H1 (cell line): ENCODE measurements around the gene WASL. TPM values are rescaled to one million over a fixed set of nuclear protein-coding genes. Genes with fewer than 3 reads are reported as not detected.

Experiments used
- CTCF ChIA-PET: fragments of 300-600 bp; sonication (Branson Sonifier 250); formaldehyde crosslinking; loops from one replicate; lab custom pipeline; 2021; ENCODE audit not compliant: partially characterized antibody; lab: Charles Lee
- POLR2A ChIA-PET: fragments of 300-600 bp; sonication (Branson Sonifier 250); formaldehyde crosslinking; loops from one replicate; lab custom pipeline; 2021; ENCODE audit warnings: inconsistent platforms; ENCODE audit not compliant: partially characterized antibody; lab: Charles Lee
- DNase-seq, 2 experiments: peaks; one replicate each; pipeline versions ENCODE4 v3.0.0 to v3.0.0-alpha.2; 2010 to 2022; ENCODE audit warnings: low spot score in 2 of 2, low read depth in 1 of 2, mixed read lengths in 1 of 2
- FAIRE-seq: peaks from 2 replicates; lab custom pipeline; 2011; peaks lifted over from hg19 to GRCh38; lab: Jason Lieb, UNC
- H2AFZ ChIP-seq: 2 replicates; pipeline ENCODE4 v1.8.1; 2012; ENCODE audit warnings: low read length, inconsistent platforms
- H2AK5ac ChIP-seq: 2 replicates; pipeline ENCODE4 v1.6.1; 2013; ENCODE audit warnings: low read depth, low read length
- H2BK120ac ChIP-seq: replicated peaks from 2 replicates; pipeline ENCODE3; 2013; ENCODE audit warnings: low read depth, low read length, inconsistent platforms
- H2BK12ac ChIP-seq: 2 replicates; pipeline ENCODE4 v1.6.1; 2013; ENCODE audit warnings: low read depth, low read length
- H2BK15ac ChIP-seq: 2 replicates; pipeline ENCODE4 v1.6.1; 2013; ENCODE audit warnings: low read length
- H2BK20ac ChIP-seq: 2 replicates; pipeline ENCODE4 v1.6.1; 2013; ENCODE audit warnings: low read length
- H2BK5ac ChIP-seq: 2 replicates; pipeline ENCODE4 v1.6.1; 2013; ENCODE audit warnings: low read depth, low read length
- H3K14ac ChIP-seq: 2 replicates; pipeline ENCODE4 v1.6.1; 2013; ENCODE audit warnings: inconsistent platforms; ENCODE audit not compliant: insufficient read length
- H3K18ac ChIP-seq: 2 replicates; pipeline ENCODE4 v1.6.1; 2013; ENCODE audit warnings: low read length; ENCODE audit errors: extremely low read depth
- H3K23ac ChIP-seq: 2 replicates; pipeline ENCODE4 v1.6.1; 2013; ENCODE audit warnings: inconsistent platforms; ENCODE audit not compliant: insufficient read length
- H3K23me2 ChIP-seq: 2 replicates; pipeline ENCODE4 v1.6.1; 2013; ENCODE audit warnings: low read depth, low read length
- H3K27ac ChIP-seq: 2 replicates; pipeline ENCODE4 v1.6.1; 2011; ENCODE audit warnings: low read depth, low read length, inconsistent platforms
- H3K27me3 ChIP-seq, 4 experiments: replicated peaks in 1 of 4; 1 replicate in 1 of 4; 2 replicates in 3 of 4; pipeline versions ENCODE4 v1.6.1 to v1.8.1; 2011 to 2013; ENCODE audit warnings: low read length in 3 of 4, mild to moderate bottlenecking in 3 of 4, inconsistent platforms in 2 of 4, mixed read lengths in 2 of 4, moderate library complexity in 1 of 4; ENCODE audit not compliant: control insufficient read depth in 3 of 4, insufficient read depth in 3 of 4; ENCODE audit errors: extremely low read depth in 1 of 4
- H3K36me3 ChIP-seq, 4 experiments: 2 replicates each; pipeline versions ENCODE4 v1.6.1 to v1.8.1; 2011 to 2013; ENCODE audit warnings: mild to moderate bottlenecking in 4 of 4, low read length in 3 of 4, moderate library complexity in 2 of 4, control low read depth in 1 of 4, inconsistent platforms in 1 of 4; ENCODE audit not compliant: insufficient read depth in 4 of 4, control insufficient read depth in 2 of 4
- H3K4ac ChIP-seq: replicated peaks from 2 replicates; pipeline ENCODE3; 2013; ENCODE audit warnings: low read length, low read depth, mixed read lengths, inconsistent platforms; ENCODE audit not compliant: insufficient read length
- H3K4me1 ChIP-seq, 4 experiments: replicated peaks in 1 of 4; 1 replicate in 1 of 4; 2 replicates in 3 of 4; pipeline versions ENCODE4 v1.6.1 to v1.8.1; 2011 to 2013; ENCODE audit warnings: low read length in 3 of 4, inconsistent platforms in 2 of 4, mixed read lengths in 1 of 4; ENCODE audit not compliant: insufficient read depth in 4 of 4, control insufficient read depth in 3 of 4
- H3K4me2 ChIP-seq, 2 experiments: 2 replicates each; pipeline versions ENCODE4 v1.6.1 to v1.8.1; 2011 to 2013; ENCODE audit warnings: low read depth in 2 of 2, low read length in 2 of 2, control low read depth in 1 of 2, inconsistent platforms in 1 of 2, mild to moderate bottlenecking in 1 of 2; ENCODE audit not compliant: insufficient read depth in 1 of 2
- H3K4me3 ChIP-seq, 4 experiments: fragments of 200-600, 300-600 bp in 1 of 4; sonication (generic), shearing (Covaris generic), sonication (Bioruptor Twin) in 1 of 4; 2 replicates each; pipeline versions ENCODE4 v1.5.1 to v1.8.1; 2011 to 2016; ENCODE audit warnings: low read length in 4 of 4, low read depth in 3 of 4, control low read depth in 2 of 4, inconsistent platforms in 2 of 4, mild to moderate bottlenecking in 2 of 4, mixed read lengths in 1 of 4, moderate library complexity in 1 of 4; ENCODE audit not compliant: insufficient read depth in 2 of 4; ENCODE audit errors: extremely low read depth in 1 of 4
- H3K56ac ChIP-seq: replicated peaks from 2 replicates; pipeline ENCODE3; 2013; ENCODE audit warnings: low read depth, mild to moderate bottlenecking, mixed read lengths, low read length, inconsistent platforms; ENCODE audit not compliant: insufficient read length
- H3K79me1 ChIP-seq: 2 replicates; pipeline ENCODE4 v1.6.1; 2013; ENCODE audit warnings: low read depth, low read length, control low read depth
- H3K79me2 ChIP-seq, 2 experiments: 2 replicates each; pipeline versions ENCODE4 v1.6.1 to v1.8.1; 2012 to 2013; ENCODE audit warnings: low read length in 2 of 2, mild to moderate bottlenecking in 2 of 2, inconsistent platforms in 1 of 2; ENCODE audit not compliant: insufficient read depth in 2 of 2, control insufficient read depth in 1 of 2
- H3K9ac ChIP-seq, 4 experiments: replicated peaks in 1 of 4; 1 replicate in 1 of 4; 2 replicates in 3 of 4; pipeline versions ENCODE4 v1.6.1 to v1.8.1; 2011 to 2013; ENCODE audit warnings: low read depth in 3 of 4, low read length in 3 of 4, control low read depth in 2 of 4, mild to moderate bottlenecking in 2 of 4, moderate library complexity in 2 of 4, inconsistent platforms in 1 of 4; ENCODE audit errors: extremely low read depth in 1 of 4
- H3K9me3 ChIP-seq, 2 experiments: 2 replicates each; pipeline versions ENCODE4 v1.6.1 to v1.8.1; 2012 to 2013; ENCODE audit warnings: mild to moderate bottlenecking in 2 of 2, moderate library complexity in 2 of 2, control low read depth in 1 of 2, inconsistent platforms in 1 of 2, low read depth in 1 of 2, low read length in 1 of 2, mixed read lengths in 1 of 2; ENCODE audit not compliant: insufficient read depth in 2 of 2
- H4K20me1 ChIP-seq, 2 experiments: replicated peaks in 1 of 2; 2 replicates each; pipeline versions ENCODE3 to v1.8.1; 2011 to 2013; ENCODE audit warnings: inconsistent platforms in 2 of 2, low read length in 2 of 2, mild to moderate bottlenecking in 1 of 2; ENCODE audit not compliant: insufficient read depth in 2 of 2, control insufficient read depth in 1 of 2
- H4K5ac ChIP-seq: 2 replicates; pipeline ENCODE4 v1.6.1; 2013; ENCODE audit warnings: low read length, low read depth, mixed read lengths, inconsistent platforms; ENCODE audit not compliant: insufficient read length
- H4K8ac ChIP-seq: 2 replicates; pipeline ENCODE4 v1.8.0; 2013; ENCODE audit warnings: mild to moderate bottlenecking, moderate library complexity, low read length, inconsistent platforms; ENCODE audit not compliant: insufficient read depth; ENCODE audit errors: extremely low read depth
- H4K91ac ChIP-seq: replicated peaks from 2 replicates; pipeline ENCODE3; 2013; ENCODE audit warnings: low read length, mixed read lengths, inconsistent platforms; ENCODE audit not compliant: insufficient read length
- RAD21 ChIP-seq, 2 experiments: IDR thresholded peaks in 1 of 2; conservative IDR thresholded peaks in 1 of 2; 2 replicates each; pipeline ENCODE4 v1.6.1; 2011; ENCODE audit warnings: low read depth in 2 of 2, low read length in 2 of 2, improper control_type of control experiment in 1 of 2, inconsistent platforms in 1 of 2, mild to moderate bottlenecking in 1 of 2, moderate library complexity in 1 of 2
- SIN3A ChIP-seq, 2 experiments: IDR thresholded peaks in 1 of 2; conservative IDR thresholded peaks in 1 of 2; 2 replicates each; pipeline ENCODE4 v1.6.1; 2011 to 2012; ENCODE audit warnings: low read length in 2 of 2, improper control_type of control experiment in 1 of 2, low read depth in 1 of 2, mild to moderate bottlenecking in 1 of 2
- WGBS, 2 experiments: shearing (Covaris generic) in 1 of 2; methylation state at CpG; one replicate each; pipeline versions ENCODE4 v1.1.6 to v1.1.7; 2013 to 2015; ENCODE audit warnings: low lambda C conversion rate in 2 of 2, mixed read lengths in 2 of 2, inconsistent platforms in 1 of 2, low coverage in 1 of 2, missing lambda C conversion rate in 1 of 2; ENCODE audit not compliant: insufficient replicate concordance in 2 of 2, insufficient coverage in 1 of 2, insufficient read length in 1 of 2; ENCODE audit errors: extremely low coverage in 1 of 2, missing lambda C conversion rate in 1 of 2; 5-methylcytosine and 5-hydroxymethylcytosine counted together
- polyA plus RNA-seq, 7 experiments: library from polyadenylated mRNA; depleted of rRNA in 3 of 7; stranded (reverse) in 5 of 7; unstranded in 2 of 7; fragments of >200 nt in 5 of 7; fragments of 200-250 nt in 2 of 7; gene quantifications; 1 replicate in 5 of 7; 2 replicates in 1 of 7; 4 replicates in 1 of 7; pipeline versions ENCODE4 v1.2.1 to v1.2.3, GENCODE V29; 2011 to 2013; ENCODE audit warnings: missing spikeins in 2 of 7, mixed read lengths in 2 of 7
- total RNA-seq: library from RNA; stranded (reverse); fragmentation: NEBNext Ultra II Directional; extraction: Animal tissue kit (Norgen Biotek cat#: 25700); gene quantifications from 2 replicates; pipeline ENCODE4 v1.2.1, GENCODE V29; 2021

The WASL gene
- total and polyA plus RNA-seq, 2 of the 8 experiments (the other 6 are each of a cell fraction or from before 2014, with no cell fraction given) = 7.7 to 38.9 TPM

DNA sequence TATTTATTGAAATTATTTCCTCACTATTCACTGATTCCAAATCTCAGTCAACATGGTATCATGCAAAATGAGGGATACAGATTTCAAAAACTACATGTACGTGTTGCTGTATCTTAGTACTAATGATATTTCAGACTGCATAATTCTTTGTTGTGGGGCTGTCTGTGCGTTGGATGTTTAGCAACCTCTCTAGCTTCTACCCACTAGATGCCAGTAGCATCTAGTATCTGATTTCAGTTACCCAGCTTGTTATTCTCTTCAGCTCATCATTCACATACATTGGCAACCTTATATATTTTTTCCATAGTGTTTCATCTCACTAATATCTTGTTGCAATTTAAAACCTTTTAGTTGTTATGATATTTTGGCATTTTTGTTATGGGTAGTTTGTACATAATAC is 22.5 kb upstream of the WASL start:
- Histone ChIP-seq H4K5ac (no peak overlapping the region), H2BK5ac (no peak overlapping the region), H3K4me1 (no peaks in the 10 kb centered on the region; a peak in 1 of 7 replicates), H3K23me2 (no peaks in the 10 kb centered on the region), H3K4ac (no peak overlapping the region), H2AFZ (no peak overlapping the region), H3K27me3 (no peaks in the 10 kb centered on the region), H3K18ac (no peak overlapping the region), H2BK12ac (no peak overlapping the region), H3K36me3 (no peaks in the 10 kb centered on the region), H3K79me1 (no peaks in the 10 kb centered on the region), H3K4me3 (no peak overlapping the region), H4K8ac (no peak overlapping the region), H3K14ac (no peak overlapping the region), H3K56ac (no peak overlapping the region), H3K9ac (no peak overlapping the region), H2BK15ac (no peak overlapping the region), H3K4me2 (no peak overlapping the region), H3K79me2 (no peaks in the 10 kb centered on the region), H2BK20ac (no peak overlapping the region), H3K23ac (no peak overlapping the region), H4K20me1 (no peaks in the 10 kb centered on the region), H3K27ac (no peak overlapping the region), H3K9me3 (no peaks in the 10 kb centered on the region), H4K91ac (no peak overlapping the region), H2BK120ac (no peak overlapping the region), H2AK5ac (no peak overlapping the region)
- no peak for TF ChIP-seq SIN3A (conservative IDR thresholded peaks at IDR 0.05 in 1 of 2, IDR thresholded peaks at IDR 0.05 in 1 of 2; ENCODE audit: low read depth in 1 of 2, low read length in 2 of 2)
- TF ChIP-seq RAD21 (IDR thresholded peaks at IDR 0.05 in 1 of 2, conservative IDR thresholded peaks at IDR 0.05 in 1 of 2; ENCODE audit: low read depth in 2 of 2, low read length in 2 of 2) = peak; percentile 16 to 19; a peak in 2 of 4 replicates
- WGBS, 2 experiments = 81% methylated on average over 2 of the region's 2 CpGs; no CpG with 5 or more reads in 1 of the 2 experiments
- ChIA-PET CTCF (interaction anchor here (0.7 to 2.8 kb wide), 9 partner anchors 23 to 383 kb away, joined by 3 to 11 read pairs (median 3); partner anchors contain the start of gene WASL), POLR2A (interaction anchor here (1.3 to 1.7 kb wide), 2 partner anchors 11 to 23 kb away, joined by 3 to 8 read pairs; partner anchors contain the start of gene WASL)
- DNase-seq (no peak), FAIRE-seq (no peak)
